GM12801 (cell line): Measurements from ENCODE around the gene SYT1.

ENCODE experiments used
- TF ChIP-seq, protein P1 (sequence below): IDR thresholded peaks from one replicate; pipeline ENCODE4 v1.5.1; 2011; ENCODE audit warnings: control low read depth; ENCODE audit not compliant: insufficient read length; ENCODE audit errors: extremely low read depth

Gene SYT1

DNA sequence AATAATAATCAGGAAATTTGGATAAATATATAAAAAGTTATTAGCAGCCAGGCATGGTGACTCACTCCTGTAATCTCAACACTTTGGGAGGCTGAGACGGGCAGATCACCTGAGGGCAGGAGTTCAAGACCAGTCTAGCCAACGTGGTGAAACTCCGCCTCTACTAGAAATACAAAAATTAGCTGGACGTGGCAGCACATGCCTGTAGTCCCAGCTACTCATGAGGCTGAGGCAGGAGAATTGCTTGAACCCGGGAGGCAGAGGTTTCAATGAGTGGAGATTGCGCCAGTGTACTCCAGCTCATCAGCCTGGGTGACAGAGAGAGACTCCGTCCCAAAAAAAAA is 64.5 kb downstream of the SYT1 start:
- TF ChIP-seq, protein P1, sequence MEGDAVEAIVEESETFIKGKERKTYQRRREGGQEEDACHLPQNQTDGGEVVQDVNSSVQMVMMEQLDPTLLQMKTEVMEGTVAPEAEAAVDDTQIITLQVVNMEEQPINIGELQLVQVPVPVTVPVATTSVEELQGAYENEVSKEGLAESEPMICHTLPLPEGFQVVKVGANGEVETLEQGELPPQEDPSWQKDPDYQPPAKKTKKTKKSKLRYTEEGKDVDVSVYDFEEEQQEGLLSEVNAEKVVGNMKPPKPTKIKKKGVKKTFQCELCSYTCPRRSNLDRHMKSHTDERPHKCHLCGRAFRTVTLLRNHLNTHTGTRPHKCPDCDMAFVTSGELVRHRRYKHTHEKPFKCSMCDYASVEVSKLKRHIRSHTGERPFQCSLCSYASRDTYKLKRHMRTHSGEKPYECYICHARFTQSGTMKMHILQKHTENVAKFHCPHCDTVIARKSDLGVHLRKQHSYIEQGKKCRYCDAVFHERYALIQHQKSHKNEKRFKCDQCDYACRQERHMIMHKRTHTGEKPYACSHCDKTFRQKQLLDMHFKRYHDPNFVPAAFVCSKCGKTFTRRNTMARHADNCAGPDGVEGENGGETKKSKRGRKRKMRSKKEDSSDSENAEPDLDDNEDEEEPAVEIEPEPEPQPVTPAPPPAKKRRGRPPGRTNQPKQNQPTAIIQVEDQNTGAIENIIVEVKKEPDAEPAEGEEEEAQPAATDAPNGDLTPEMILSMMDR: no peak

DNA sequence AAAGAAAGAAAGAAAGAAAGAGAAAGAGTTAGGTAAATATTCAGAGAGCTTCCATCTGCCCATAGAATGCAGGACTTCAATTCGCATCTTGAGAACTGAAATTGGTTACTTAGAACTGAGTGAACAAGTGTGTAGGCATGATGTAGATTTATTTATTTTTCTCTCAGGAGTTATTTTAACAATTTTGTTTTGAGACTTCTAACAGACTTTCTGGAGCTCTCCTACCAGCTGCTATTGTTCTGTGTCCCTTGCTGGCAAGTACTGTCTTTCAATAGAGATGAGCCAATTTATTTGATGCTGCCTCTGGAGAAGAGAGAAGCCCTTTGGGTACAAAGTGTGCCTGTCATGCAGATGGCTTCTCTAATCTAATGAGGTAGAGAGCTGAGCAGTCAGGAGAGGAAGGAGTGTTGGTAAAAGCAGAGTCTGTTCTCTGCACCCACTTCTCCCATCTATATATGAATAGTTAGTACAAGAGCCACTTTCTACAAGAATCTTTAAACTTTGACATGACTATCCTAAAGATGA is 67.0 kb downstream of the SYT1 start:
- TF ChIP-seq, protein P1: no peak

DNA sequence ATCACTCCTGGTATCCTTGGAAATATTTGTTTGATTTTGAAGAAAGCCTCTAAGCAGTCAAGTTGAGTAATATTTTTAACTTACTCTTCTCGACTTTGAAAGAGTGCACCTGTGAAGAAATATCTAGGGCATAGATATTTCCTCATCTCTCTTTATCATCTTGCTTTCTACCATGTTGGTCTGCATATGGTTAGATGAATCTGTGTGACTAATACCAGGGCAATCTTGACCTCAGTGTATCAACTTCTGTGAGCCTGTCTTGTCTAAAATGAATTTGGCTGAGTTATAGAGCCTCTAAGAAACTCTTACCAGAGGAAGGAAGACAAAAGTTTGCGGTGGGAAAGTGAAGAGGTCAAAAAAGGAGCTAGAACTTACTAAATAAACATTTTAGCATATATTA is 68.4 kb downstream of the SYT1 start:
- TF ChIP-seq, protein P1: no peak

DNA sequence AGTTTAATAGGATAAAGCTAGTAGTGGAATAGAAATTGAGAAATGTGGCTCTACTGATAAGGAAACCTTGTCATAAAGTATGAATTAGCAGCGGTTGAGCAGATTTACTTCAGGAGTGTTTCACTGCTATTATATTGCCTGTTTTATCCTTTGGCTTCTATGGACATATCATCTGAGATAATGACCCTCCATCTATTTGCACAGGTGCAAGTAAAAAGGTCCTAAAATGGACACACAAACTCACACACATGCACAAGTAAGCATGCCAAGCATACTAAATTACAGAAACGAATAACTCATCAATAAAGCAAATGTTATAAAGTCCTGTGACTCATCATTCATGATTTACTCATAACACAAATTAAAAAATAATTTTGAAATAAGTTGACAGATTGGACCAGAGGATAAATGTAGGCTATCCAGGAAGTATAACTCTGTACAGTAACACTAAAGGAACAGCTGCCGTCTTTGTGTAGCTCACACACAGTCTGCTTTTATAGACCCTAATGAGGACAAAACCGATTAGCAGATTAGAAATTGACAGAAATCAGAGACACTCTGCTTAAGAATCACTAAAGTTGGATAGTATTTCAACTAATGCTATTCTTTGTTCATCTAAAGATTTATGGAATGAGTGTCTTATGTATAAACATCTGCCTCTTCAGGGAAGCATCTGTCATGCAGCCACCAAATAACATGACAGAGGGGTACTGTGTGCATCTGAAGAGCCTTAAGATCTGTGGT is 73.9 kb downstream of the SYT1 start:
- TF ChIP-seq, protein P1: no peak

DNA sequence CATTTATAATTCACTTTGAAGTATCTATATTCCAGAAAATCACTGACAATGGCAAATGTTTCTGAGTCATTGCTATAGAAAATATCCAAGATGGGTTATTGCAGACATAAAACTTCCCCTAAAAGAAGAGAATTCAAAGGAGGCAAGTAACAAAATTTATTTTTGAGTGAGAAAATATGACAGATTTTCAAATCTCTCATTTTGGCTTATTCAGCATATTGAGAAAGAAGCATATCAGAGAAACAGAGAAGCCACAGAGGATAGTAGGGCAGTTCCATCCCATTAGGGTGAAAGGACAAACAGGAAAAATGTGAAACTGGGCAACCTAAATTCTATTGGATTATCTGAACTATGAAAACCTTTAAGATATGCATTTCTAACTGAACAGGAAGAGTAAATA is 85.0 kb downstream of the SYT1 start:
- TF ChIP-seq, protein P1: no peak

DNA sequence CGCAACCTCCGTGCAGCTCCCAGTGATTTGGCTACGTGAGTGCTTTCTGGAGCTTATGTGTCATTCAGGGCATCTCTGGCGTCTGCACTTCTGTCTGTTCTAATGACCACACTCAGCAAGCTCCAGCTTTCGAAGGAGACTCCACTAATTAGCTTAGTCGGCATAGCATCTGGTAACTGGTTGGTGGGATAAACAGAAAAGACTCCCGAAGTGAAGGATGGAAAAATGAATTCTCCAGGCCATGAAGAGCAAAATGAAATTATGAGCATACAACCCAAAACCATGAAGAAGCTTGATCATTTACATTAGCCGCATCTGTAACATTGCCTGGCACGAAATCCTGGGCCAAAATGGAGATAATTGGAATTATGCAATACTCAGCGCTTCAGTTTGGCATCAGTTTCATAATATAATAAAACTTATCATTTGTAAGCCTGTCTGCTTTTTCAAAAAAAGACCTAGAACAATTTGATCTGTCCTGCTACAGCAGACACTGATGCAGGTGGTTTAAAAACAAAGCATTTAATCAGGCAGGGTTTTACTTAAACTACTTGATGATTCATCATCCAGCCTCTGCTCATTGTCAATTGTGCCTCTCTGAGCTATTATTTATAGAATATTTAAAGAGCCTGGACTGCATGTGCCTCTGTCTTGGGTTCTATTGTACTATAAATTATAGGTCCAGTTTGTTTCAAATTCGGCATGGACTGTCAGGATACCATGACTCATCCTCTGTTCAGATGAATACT is 87.4 kb downstream of the SYT1 start:
- TF ChIP-seq, protein P1: no peak

DNA sequence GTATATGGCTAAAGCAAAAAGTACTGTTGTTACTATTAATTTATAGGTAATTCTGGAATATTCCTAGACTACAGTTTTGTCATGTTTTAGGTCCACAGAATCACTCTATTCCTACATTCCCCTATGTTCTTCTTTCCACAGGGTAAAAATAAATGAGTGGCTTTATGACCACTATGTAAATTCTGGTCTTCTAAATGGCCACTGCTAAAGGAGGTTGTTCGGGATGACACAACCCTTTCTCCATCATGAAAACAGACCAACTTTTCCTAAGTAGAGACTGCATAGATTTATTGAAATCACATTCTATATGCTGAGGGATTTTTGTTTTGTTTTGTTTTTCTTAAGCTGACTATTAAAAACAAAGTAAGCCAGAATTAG is 88.0 kb downstream of the SYT1 start:
- TF ChIP-seq, protein P1: no peak
